ENCODE results near the gene PCDHGC5.

- no peak for TF ChIP-seq CTCF (IDR thresholded peaks at IDR 0.05)
- no peak for TF ChIP-seq POLR2A (IDR thresholded peaks at IDR 0.05)
Measured at GRCh38 chr5:141512911-141513626, 24.2 kb downstream of the PCDHGC5 start.

Measured in breast epithelium (tissue), 3 donors.